Subcutaneous abdominal adipose tissue (tissue), 5 donors: ENCODE data around the gene SHC2.
"Not testable (repeated sequence)": the region's sequence is repeated elsewhere in the genome, so short reads cannot be mapped to it uniquely, and the experiment has no call there.

Source experiments
- H3K27ac ChIP-seq: one replicate; pipeline ENCODE4 v1.7.0; 2013; ENCODE audit warnings: low read depth, mild to moderate bottlenecking, inconsistent platforms, low read length, moderate library complexity
- H3K27me3 ChIP-seq, 5 donors: one replicate each; pipeline ENCODE4 v1.7.0; 2013; ENCODE audit warnings: low read length in 5 of 5, inconsistent platforms in 1 of 5; ENCODE audit not compliant: control insufficient read depth in 5 of 5, insufficient read depth in 4 of 5
- H3K36me3 ChIP-seq, 5 donors: one replicate each; pipeline ENCODE4 v1.7.0; 2013; ENCODE audit warnings: low read length in 5 of 5; ENCODE audit not compliant: control insufficient read depth in 5 of 5, insufficient read depth in 5 of 5
- H3K4me1 ChIP-seq, 5 donors: one replicate each; pipeline ENCODE4 v1.7.0; 2013; ENCODE audit warnings: low read length in 5 of 5, mild to moderate bottlenecking in 3 of 5, moderate library complexity in 1 of 5; ENCODE audit not compliant: control insufficient read depth in 5 of 5, insufficient read depth in 5 of 5
- H3K4me3 ChIP-seq, 5 donors: one replicate each; pipeline ENCODE4 v1.7.0; 2013; ENCODE audit warnings: low read length in 5 of 5, low read depth in 1 of 5
- H3K9ac ChIP-seq, 5 donors: one replicate each; pipeline ENCODE4 v1.7.0; 2013; ENCODE audit warnings: low read length in 5 of 5, mild to moderate bottlenecking in 4 of 5, moderate library complexity in 3 of 5
- H3K9me3 ChIP-seq, 5 donors: one replicate each; pipeline ENCODE4 v1.7.0; 2013; ENCODE audit warnings: low read length in 5 of 5; ENCODE audit not compliant: control insufficient read depth in 5 of 5
- donor health status: healthy.
- donor health status: healthy.
- donor health status: healthy.
- donor health status: healthy.
- donor health status: healthy.

Gene SHC2

GRCh38 chr19:425056-425455 is 35.8 kb downstream of the SHC2 start:
- Histone ChIP-seq H3K9me3 (no peaks in the 10 kb centered on the region), H3K9ac (no peak overlapping the region), H3K36me3 (peaks cover 0 to 43% (median 12%) of the 10 kb centered on the region in 5 donors), H3K4me1 (peaks cover 0 to 27% (median 0%) of the 10 kb centered on the region in 5 donors), H3K27ac (no peak overlapping the region), H3K4me3 (no peak overlapping the region), H3K27me3 (peaks cover 0 to 3% (median 0%) of the 10 kb centered on the region in 5 donors)

GRCh38 chr19:424546-424945 is 36.3 kb downstream of the SHC2 start:
- Histone ChIP-seq H3K9ac (no peak overlapping the region), H3K36me3 (peaks cover 0 to 41% (median 12%) of the 10 kb centered on the region in 5 donors), H3K4me3 (peak overlapping the region in 1 of 5 donors; percentile 17), H3K4me1 (peaks cover 0 to 32% (median 4%) of the 10 kb centered on the region in 5 donors), H3K27ac (no peak overlapping the region), H3K9me3 (no peaks in the 10 kb centered on the region), H3K27me3 (peaks cover 0 to 3% (median 0%) of the 10 kb centered on the region in 5 donors)

GRCh38 chr19:423691-424466 is 37.0 kb downstream of the SHC2 start:
- Histone ChIP-seq H3K4me1 (peaks cover 0 to 38% (median 4%) of the 10 kb centered on the region in 5 donors), H3K9me3 (no peaks in the 10 kb centered on the region), H3K27ac (no peak overlapping the region), H3K36me3 (peaks cover 0 to 36% (median 12%) of the 10 kb centered on the region in 5 donors), H3K4me3 (peak overlapping the region in 1 of 5 donors; percentile 17), H3K27me3 (peaks cover 0 to 3% (median 0%) of the 10 kb centered on the region in 5 donors), H3K9ac (no peak overlapping the region)

GRCh38 chr19:422917-423226 is 38.0 kb downstream of the SHC2 start:
- H3K27ac ChIP-seq, H3K9ac ChIP-seq, H3K9me3 ChIP-seq, H3K27me3 ChIP-seq, H3K4me3 ChIP-seq: not testable (repeated sequence)
- peaks cover 0 to 32% (median 6%) of the 10 kb centered on the region in 5 donors for H3K36me3 ChIP-seq
- H3K4me1 ChIP-seq = peaks cover 0 to 41% (median 4%) of the 10 kb centered on the region in 5 donors

GRCh38 chr19:422213-422916 is 38.5 kb downstream of the SHC2 start:
- peaks cover 0 to 3% (median 0%) of the 10 kb centered on the region in 5 donors for H3K27me3 ChIP-seq
- H3K9ac ChIP-seq = no peak overlapping the region
- no peak overlapping the region for H3K4me3 ChIP-seq
- H3K36me3 ChIP-seq = peaks cover 0 to 32% (median 7%) of the 10 kb centered on the region in 5 donors
- H3K9me3 ChIP-seq = no peaks in the 10 kb centered on the region
- no peak overlapping the region for H3K27ac ChIP-seq
- peaks cover 0 to 38% (median 4%) of the 10 kb centered on the region in 5 donors for H3K4me1 ChIP-seq

GRCh38 chr19:419721-420515 is 40.9 kb downstream of the SHC2 start:
- no peaks in the 10 kb centered on the region for H3K9me3 ChIP-seq
- H3K27me3 ChIP-seq = peaks cover 0 to 3% (median 0%) of the 10 kb centered on the region in 5 donors
- H3K4me1 ChIP-seq = peaks cover 0 to 35% (median 4%) of the 10 kb centered on the region in 5 donors
- H3K9ac ChIP-seq = peak overlapping the region in 2 of 5 donors; percentile 16 to 59
- H3K36me3 ChIP-seq = peaks cover 0 to 45% (median 9%) of the 10 kb centered on the region in 5 donors
- H3K27ac ChIP-seq = peak overlapping the region; percentile 41
- peak overlapping the region in 3 of 5 donors; percentile 25 to 42 (median 39) for H3K4me3 ChIP-seq

GRCh38 chr19:418761-419671 is 41.8 kb downstream of the SHC2 start:
- H3K36me3 ChIP-seq = peaks cover 0 to 41% (median 9%) of the 10 kb centered on the region in 5 donors
- H3K9ac ChIP-seq = peak overlapping the region in 1 of 5 donors; percentile 59
- peak overlapping the region; percentile 41 for H3K27ac ChIP-seq
- H3K4me3 ChIP-seq = peak overlapping the region in 3 of 5 donors; percentile 25 to 42 (median 39)
- peaks cover 0 to 26% (median 4%) of the 10 kb centered on the region in 5 donors for H3K4me1 ChIP-seq
- H3K27me3 ChIP-seq = no peaks in the 10 kb centered on the region
- H3K9me3 ChIP-seq = no peaks in the 10 kb centered on the region

GRCh38 chr19:416416-416815 is 44.4 kb downstream of the SHC2 start:
- Histone ChIP-seq H3K27ac (no peak overlapping the region), H3K36me3 (peaks cover 0 to 27% (median 3%) of the 10 kb centered on the region in 5 donors), H3K9me3 (no peaks in the 10 kb centered on the region), H3K9ac (no peak overlapping the region), H3K4me1 (peaks cover 0 to 29% (median 4%) of the 10 kb centered on the region in 5 donors), H3K4me3 (no peak overlapping the region), H3K27me3 (peaks cover 8 to 15% (median 11%) of the 10 kb centered on the region in 5 donors)

- peaks cover 16 to 17% (median 17%) of the 10 kb centered on the region in 5 donors for H3K27me3 ChIP-seq
- H3K9me3 ChIP-seq = no peaks in the 10 kb centered on the region
- peaks cover 0 to 25% (median 3%) of the 10 kb centered on the region in 5 donors for H3K36me3 ChIP-seq
- no peak overlapping the region for H3K27ac ChIP-seq
- H3K4me3 ChIP-seq = no peak overlapping the region
- peaks cover 0 to 28% (median 5%) of the 10 kb centered on the region in 5 donors for H3K4me1 ChIP-seq
- no peak overlapping the region for H3K9ac ChIP-seq
Measured at GRCh38 chr19:415292-415691, 45.5 kb downstream of the SHC2 start.
